Esophagus muscularis mucosa (tissue), 3 donors: ENCODE data around the gene DHPS.

Source experiments
- POLR2A ChIP-seq: fragments of 450-650 bp; IDR thresholded peaks from one replicate; pipeline ENCODE4 v1.6.1; 2017; ENCODE audit warnings: antibody characterized with exemption, moderate library complexity, mild to moderate bottlenecking, low read depth
- POLR2AphosphoS5 ChIP-seq, 2 donors: sonication (generic); formaldehyde crosslinking; IDR thresholded peaks; one replicate each; pipeline ENCODE4 v1.6.1; 2017; ENCODE audit warnings: antibody characterized with exemption in 2 of 2
- TF ChIP-seq, protein P1 (sequence below), 3 experiments: fragments of 200-600 bp in 2 of 3; fragments of 450-650 bp in 1 of 3; sonication (generic) in 2 of 3; IDR thresholded peaks; one replicate each; pipeline ENCODE4 v1.5.1; 2017 to 2019; ENCODE audit warnings: antibody characterized with exemption in 3 of 3, mild to moderate bottlenecking in 2 of 3, moderate library complexity in 1 of 3

DNA sequence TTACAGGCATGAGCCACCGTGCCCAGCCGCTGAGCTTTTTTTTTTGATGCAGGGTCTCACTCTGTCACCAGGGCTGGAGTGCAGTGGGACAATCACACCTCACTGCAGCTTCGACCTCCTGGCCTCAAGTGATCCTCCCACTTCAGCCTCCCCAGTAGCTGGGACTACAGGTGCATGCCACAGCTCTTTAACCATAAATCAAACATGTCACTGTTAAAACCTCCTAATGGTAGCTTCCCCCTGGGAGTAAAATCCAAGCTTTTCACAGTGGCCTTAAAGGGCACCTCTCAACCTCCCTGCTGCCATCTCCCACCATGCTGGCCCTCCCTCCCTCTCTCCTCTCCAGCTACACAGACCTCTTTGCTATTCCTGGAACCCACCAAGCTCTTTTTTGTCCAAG lies 4.2 kb upstream of the DHPS start:
- TF ChIP-seq, protein P1, sequence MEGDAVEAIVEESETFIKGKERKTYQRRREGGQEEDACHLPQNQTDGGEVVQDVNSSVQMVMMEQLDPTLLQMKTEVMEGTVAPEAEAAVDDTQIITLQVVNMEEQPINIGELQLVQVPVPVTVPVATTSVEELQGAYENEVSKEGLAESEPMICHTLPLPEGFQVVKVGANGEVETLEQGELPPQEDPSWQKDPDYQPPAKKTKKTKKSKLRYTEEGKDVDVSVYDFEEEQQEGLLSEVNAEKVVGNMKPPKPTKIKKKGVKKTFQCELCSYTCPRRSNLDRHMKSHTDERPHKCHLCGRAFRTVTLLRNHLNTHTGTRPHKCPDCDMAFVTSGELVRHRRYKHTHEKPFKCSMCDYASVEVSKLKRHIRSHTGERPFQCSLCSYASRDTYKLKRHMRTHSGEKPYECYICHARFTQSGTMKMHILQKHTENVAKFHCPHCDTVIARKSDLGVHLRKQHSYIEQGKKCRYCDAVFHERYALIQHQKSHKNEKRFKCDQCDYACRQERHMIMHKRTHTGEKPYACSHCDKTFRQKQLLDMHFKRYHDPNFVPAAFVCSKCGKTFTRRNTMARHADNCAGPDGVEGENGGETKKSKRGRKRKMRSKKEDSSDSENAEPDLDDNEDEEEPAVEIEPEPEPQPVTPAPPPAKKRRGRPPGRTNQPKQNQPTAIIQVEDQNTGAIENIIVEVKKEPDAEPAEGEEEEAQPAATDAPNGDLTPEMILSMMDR (IDR thresholded peaks at IDR 0.05): no peak
- TF ChIP-seq POLR2AphosphoS5 (IDR thresholded peaks at IDR 0.05) (no peak), POLR2A (no peak)
